GM12878 (cell line): Measurements from ENCODE around the gene GPRASP2.

ENCODE experiments used
- BRCA1 ChIP-seq: IDR thresholded peaks from 2 replicates; pipeline ENCODE4 v1.6.1; 2011; ENCODE audit warnings: low read depth, low read length, improper control_type of control experiment
- CHD4 ChIP-seq: fragments of 200-600 bp; sonication (generic); IDR thresholded peaks from 2 replicates; pipeline ENCODE4 v1.6.1; 2016; ENCODE audit warnings: mild to moderate bottlenecking
- EP300 ChIP-seq, 2 experiments: fragments of 150-350 bp in 1 of 2; IDR thresholded peaks; 2 replicates each; pipeline ENCODE4 v1.6.1; 2011 to 2012; ENCODE audit warnings: low read depth in 2 of 2, low read length in 2 of 2, borderline replicate concordance in 1 of 2, improper control_type of control experiment in 1 of 2, inconsistent platforms in 1 of 2; ENCODE audit not compliant: control insufficient read depth in 1 of 2
- POLR2AphosphoS5 ChIP-seq: IDR thresholded peaks from 2 replicates; pipeline ENCODE4 v1.6.1; 2011; ENCODE audit warnings: mild to moderate bottlenecking, low read length, inconsistent platforms

DNA sequence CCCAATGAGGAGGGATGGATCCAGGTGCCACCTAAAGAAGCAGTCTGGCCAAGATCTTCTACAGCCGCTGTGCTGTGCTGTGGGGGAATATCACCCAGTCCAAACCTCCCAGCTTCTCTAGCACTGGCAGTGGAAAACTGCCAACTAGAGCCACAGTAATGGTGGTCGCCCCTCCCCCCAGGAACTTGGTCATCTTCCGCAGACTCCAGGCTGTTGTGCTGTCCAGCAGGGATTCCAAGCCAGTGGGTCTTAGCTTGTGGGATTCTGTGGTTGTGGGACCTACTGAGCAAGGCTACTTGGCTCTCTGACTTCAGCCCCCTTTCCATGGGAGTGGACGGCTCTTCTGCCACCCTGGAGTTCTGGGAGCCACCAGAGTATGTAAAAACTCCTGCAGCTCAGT is 42.7 kb upstream of the GPRASP2 start:
- TF ChIP-seq BRCA1 (no peak), POLR2AphosphoS5 (no peak), CHD4 (no peak), EP300 (IDR thresholded peaks at IDR 0.05; ENCODE audit: borderline replicate concordance in 1 of 2, control insufficient read depth in 1 of 2, low read depth in 2 of 2, low read length in 2 of 2) (no peak)
